Testis (tissue), 2 donors: ENCODE measurements around the gene YEATS4.

Source experiments
- CTCF ChIP-seq, 3 experiments: fragments of 450-650 bp in 2 of 3; fragments of 200-600 bp in 1 of 3; sonication (generic) in 1 of 3; IDR thresholded peaks; one replicate each; pipeline ENCODE4 v1.5.1; 2016 to 2019; ENCODE audit warnings: antibody characterized with exemption in 3 of 3, mild to moderate bottlenecking in 2 of 3, moderate library complexity in 1 of 3
- POLR2A ChIP-seq: fragments of 450-650 bp; IDR thresholded peaks from one replicate; pipeline ENCODE4 v1.6.1; 2017; ENCODE audit warnings: antibody characterized with exemption, mild to moderate bottlenecking, moderate library complexity

GRCh38 chr12:69360348-69360672 is 767 bp downstream of the YEATS4 start:
- TF ChIP-seq CTCF (IDR thresholded peaks at IDR 0.05): no peak
- TF ChIP-seq POLR2A: no peak
